ENCODE data around the gene ZDHHC14.
"Not testable (repeated sequence)": the region's sequence is repeated elsewhere in the genome, so short reads cannot be mapped to it uniquely, and the experiment has no call there.

ZDHHC14 gene

DNA sequence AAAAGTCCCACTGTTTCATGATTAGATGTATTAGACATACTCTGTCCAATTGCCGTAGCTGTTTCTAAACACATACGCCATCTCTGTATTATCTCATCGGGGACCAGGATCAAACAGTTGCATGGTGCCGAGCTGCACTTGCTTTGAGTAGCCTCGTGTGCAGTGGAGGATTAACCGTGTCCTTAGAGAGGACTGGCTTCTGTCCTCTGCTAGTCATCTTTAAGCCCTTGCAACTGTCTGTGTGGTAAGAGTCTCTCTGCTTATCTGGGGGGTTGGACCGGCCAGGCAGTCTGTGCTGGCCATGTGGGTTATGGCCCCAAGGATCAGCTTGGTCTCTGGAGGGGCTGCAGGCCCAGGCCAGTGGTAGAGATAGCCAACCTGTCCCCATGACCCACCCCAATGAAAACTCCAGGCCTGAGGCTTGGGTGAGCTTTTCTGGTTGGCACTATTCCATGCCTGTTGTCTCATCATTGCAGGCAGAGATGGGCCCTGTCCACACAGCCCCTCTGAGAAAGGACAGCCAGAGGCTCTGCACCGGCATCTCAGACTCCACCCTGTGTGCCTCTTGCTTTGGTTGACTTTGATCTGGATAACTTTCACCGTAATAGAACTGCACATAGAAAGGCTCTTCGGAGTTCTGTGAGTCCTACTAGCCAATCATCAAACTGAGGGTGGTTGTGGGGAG lies 304.7 kb downstream of the ZDHHC14 start:
- no peak for DNase-seq (ENCODE audit: low read depth in 2 of 2)

DNA sequence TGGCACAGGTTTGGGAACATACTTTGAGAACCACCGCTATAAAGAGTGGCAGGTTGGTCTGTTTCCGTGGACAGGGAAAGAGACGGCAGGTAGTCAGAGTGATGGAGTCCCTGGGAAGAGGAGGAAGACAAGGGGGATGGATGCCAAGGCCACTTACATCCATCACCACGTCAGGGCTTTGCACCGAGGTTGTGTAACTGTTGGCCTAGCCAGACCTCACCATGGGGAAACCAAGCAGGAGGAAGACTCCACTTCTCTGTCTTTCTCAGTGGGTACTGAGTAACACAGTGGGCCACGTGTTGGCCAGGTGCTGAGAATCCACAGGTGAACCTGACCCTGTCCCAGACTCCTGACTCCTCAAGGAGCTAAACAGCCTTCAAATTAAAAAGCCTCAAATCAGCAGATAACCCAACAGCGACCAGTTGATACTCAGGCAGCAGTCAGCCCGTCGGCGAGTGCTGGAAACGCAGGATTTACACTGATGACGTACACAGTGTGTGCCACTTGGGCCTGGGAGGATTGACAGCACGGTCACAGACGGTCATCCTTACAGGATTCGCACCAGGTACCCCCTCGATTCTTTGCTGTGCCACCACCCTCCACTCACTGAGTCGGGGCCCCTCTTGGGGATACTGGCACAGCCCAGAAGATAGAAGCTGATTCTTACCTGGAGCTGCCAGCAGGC lies 307.4 kb downstream of the ZDHHC14 start:
- DNase-seq (ENCODE audit: low read depth in 2 of 2), result no peak

DNA sequence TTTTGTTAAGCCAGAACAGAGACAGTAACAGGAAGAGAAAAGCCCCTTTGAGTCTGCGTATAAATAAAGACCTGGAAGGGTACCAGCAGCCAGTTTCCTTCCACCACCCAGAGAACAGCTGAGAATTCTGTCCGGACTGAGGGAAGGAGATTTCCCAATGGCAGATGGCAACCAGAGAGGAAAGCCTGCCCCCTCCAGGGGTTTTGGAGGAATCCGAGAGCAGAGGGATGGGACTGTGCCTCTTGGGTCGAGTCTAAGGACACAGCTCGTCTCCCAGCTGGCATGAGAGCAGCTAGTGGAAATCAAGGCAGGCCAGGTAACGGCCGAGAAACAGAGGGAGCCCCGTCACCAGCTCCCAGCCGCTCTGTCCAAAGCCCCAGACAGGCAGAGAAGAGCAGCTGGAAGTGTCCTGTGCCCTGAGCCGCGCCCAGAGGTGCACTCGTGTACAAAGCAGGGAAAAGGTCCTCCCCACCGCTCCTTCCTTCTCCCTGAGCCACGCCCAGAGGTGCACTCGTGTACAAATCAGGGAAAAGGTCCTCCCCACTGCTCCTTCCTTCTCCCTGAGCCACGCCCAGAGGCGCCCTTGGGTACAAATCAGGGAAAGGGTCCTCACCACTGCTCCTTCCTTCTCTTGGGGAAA lies 308.1 kb downstream of the ZDHHC14 start:
- no peak for DNase-seq (ENCODE audit: low read depth in 2 of 2)

DNA sequence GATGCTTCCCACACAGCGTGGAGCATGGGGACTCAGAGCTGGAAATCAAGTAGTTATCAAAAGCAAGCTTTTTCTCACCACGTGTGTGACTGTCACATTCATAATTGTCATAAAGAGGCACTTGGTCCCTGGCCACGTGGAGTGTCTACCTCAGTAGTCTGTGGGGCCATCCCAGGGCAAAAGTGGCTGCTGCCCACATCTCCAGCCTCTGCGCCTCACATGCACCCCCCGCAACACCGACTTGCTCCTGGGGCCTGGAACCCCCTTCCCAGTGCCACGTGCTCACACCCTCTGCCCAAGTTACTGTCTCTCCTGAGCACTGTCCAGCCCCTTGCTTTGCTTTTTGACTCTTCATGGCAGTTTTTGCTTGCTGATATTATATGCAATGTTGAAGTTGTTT lies 308.9 kb downstream of the ZDHHC14 start:
- no peak for DNase-seq (ENCODE audit: low read depth in 2 of 2)

- no peak for DNase-seq (ENCODE audit: low read depth in 2 of 2)
These were observed 309.6 kb downstream of the ZDHHC14 start for GRCh38 chr6:157690441-157691210.

GRCh38 chr6:157691621-157692020 lies 310.6 kb downstream of the ZDHHC14 start:
- DNase-seq (ENCODE audit: low read depth in 2 of 2), result not testable (repeated sequence)

DNA sequence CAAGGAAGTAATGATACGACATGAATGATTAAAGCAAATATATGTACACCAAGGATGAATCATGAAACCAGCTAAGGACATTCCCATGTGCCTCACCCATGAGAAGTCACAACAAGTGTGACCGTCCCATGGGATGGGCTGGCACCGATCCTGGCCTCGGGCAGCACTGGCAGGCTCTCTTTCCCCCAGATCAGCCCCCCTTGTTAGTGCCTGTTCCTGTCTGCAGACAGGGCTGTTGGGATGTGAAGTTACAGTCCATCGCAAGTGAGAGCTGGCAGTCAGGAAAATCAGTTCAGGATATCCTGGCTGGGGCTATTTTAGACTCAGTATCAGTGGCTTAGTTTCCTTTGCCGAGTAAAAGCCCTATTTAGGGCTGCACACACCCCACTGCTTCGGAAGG lies 312.9 kb downstream of the ZDHHC14 start:
- DNase-seq (ENCODE audit: low read depth in 2 of 2), result no peak

GRCh38 chr6:157695301-157696040 lies 314.5 kb downstream of the ZDHHC14 start:
- no peak for DNase-seq (ENCODE audit: low read depth in 2 of 2)

DNA sequence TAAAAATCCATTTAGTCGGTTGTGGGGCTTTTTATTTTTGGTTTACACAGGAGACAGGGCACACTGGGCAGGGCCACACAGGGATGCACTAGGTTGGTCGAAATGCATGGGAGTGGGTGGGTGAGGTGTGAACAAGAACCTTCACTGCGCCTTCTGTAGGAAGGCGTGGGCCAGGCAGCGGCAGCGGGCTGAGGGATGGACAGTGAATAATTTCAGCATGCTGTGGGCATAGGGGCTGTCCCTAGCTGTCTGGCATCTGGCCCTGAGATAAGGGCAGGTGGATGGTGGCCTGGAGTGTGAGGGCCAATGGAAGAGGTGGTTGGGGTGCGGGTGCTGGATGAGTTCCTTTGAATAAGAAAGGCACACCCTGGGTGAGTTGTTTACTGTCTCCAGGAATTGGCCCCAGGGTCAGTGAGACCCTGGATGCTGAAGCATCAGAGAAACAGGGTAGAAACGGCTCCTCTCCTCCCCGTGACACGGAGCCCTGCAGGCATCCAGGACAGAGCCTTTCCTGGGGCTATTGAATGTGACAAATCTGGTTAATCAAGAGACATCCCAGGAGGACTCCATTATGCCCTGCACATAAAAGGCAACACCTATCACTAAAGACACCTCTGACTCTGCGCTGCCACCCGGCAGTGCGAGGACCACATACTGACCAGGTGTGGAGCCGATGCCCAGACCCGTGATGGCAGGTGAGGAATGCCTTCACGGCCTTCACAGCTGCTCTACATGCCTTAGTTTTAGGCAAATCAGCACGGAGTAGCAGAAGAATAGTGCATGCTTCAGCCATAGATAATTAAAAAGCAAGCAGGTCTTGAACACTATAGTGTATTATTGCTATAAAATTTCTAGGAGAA lies 319.0 kb downstream of the ZDHHC14 start:
- DNase-seq (ENCODE audit: low read depth in 2 of 2), result no peak

DNA sequence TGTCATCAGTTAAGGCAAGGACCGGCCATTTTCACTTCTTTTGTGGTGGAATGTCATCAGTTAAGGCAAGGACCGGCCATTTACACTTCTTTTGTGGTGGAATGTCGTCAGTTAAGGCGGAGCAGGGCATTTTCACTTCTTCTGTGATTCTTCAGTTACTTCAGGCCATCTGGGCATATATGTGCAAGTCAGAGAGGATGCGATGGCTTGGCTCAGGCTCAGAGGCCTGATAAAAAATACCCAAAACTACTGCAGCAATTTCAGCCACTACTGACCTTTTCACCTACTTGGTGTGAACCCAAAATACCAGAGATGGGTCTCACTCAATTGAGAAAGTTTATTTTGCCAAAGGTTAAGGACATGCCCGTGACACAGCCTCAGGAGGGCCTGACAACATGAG lies 325.4 kb downstream of the ZDHHC14 start:
- not testable (repeated sequence) for DNase-seq (ENCODE audit: low read depth in 2 of 2)

DNA sequence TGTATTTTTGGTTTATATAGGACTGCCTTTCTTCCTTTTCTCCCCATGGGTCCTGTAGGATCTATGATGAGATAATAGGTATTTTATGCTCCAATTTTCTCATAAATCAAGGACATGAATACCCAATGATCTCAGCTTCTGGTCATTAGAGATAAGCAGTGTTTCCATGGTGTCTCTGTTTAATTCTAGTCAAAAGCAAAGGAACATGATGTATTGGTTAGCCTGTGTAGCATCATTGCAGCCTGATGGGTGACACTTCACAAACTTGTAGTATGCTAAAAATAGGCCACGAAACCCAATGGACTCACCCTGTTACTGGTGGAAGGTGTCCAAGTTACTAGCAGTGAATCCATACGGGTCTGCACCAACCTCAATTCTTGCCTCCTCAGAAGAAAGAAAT lies 325.9 kb downstream of the ZDHHC14 start:
- DNase-seq (ENCODE audit: low read depth in 2 of 2), result no peak

- DNase-seq (ENCODE audit: low read depth in 2 of 2), result no peak
These were observed 326.6 kb downstream of the ZDHHC14 start for GRCh38 chr6:157707576-157707975.

GRCh38 chr6:157708239-157708638 lies 327.2 kb downstream of the ZDHHC14 start:
- DNase-seq (ENCODE audit: low read depth in 2 of 2), result no peak

DNA sequence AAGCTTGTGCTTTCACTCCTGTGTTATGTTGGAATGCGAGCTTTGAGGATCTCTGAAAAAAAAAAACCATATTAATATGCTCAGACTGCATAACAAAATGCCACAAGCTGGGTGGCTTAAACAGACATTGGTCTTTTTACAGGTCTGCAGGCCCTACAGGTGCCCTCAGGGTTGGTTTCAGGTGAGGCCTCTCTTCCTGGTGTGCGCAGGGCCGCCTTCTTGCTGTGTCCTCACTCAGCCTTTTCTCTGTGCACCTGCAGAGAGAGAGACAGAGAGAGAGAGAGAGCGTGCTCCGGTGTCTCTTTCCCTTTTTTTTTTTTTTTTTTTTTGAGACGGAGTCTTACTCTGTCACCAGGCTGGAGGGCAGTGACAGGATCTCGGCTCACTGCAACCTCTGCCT lies 327.9 kb downstream of the ZDHHC14 start:
- no peak for DNase-seq (ENCODE audit: low read depth in 2 of 2)

DNA sequence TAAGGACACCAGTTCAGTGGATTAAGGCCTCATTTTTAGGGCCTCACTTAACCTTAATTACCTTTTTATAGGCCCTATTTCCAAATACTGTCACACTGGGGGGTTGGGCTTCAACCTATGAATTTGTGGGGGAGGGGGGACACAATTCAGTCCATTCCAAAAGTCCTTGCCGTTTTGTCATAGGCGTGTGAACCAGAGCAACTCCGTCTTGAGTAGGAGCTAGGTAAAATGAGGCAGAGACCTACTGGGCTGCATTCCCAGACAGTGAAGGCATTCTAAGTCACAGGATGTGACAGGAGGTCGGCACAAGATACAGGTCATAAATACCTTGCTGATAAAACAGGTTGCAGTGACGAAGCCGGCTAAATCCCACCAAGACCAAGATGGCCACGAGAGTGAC lies 328.6 kb downstream of the ZDHHC14 start:
- DNase-seq (ENCODE audit: low read depth in 2 of 2), result no peak

DNA sequence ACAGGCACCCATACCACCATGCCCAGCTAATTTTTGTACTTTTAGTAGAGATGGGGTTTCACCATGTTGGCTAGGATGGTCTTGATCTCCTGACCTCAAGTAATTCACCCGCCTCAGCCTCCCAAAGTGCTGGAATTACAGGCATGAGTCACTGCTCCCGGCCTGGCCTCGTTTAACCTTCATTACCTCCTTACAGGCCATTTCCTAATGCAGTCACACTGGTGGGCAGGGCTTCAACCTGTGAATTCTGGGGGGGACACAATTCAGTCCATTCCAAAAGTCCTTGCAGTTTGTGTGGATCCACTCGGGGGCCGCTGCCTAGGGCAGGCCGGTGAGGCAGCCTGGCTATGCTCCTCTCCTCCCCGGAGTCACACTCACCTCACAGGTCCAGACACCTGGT lies 329.6 kb downstream of the ZDHHC14 start:
- DNase-seq (ENCODE audit: low read depth in 2 of 2), result no peak

- DNase-seq (ENCODE audit: low read depth in 2 of 2), result no peak
These were observed 330.1 kb downstream of the ZDHHC14 start for GRCh38 chr6:157711060-157711459.

GRCh38 chr6:157712585-157713295 lies 331.8 kb downstream of the ZDHHC14 start:
- DNase-seq (ENCODE audit: low read depth in 2 of 2), result no peak

DNA sequence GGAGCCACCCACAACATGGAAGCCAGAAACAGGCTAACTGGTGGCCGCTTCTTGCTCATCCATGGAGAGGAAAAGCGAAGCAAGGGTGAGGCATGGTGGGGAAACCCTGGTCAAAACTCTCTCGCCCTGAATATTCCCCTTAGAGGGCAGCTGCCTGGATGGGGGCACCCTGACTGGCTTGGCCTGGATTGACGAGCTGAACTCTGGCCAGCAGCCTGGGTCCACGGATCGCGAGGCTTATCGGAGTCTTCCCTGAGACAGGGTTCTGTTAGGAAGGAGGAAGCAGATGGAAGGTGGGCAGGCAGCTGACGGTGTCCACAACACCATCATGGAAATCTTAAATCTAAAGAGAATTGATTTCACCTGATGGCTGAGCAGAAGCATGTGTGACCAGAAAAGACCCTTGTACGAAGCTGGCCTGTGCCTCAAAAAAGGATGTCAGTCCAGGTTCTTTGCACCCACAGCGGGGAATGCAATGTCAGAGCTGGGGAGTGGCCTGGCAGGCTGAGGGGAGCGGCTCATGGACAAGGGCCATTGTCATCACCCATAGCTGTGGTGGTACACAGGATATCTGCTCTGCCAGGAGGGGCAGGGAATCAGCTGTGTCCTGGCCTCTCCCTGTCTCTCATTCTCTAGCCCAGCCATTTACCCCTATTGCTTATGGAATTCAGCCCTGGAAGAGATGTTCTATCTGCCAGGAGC lies 332.6 kb downstream of the ZDHHC14 start:
- DNase-seq (ENCODE audit: low read depth in 2 of 2), result no peak

- DNase-seq (ENCODE audit: low read depth in 2 of 2), result no peak
These were observed 333.1 kb downstream of the ZDHHC14 start for GRCh38 chr6:157714153-157714490.
